CD4-positive, alpha-beta T cell (primary cell): ENCODE measurements around the gene AGAP1. TPM values are rescaled to one million over a fixed set of nuclear protein-coding genes. Genes with fewer than 3 reads are reported as not detected.

Source experiments
- ATAC-seq: fragments of 200-7000 bp; cut with Tn5 transposase; one replicate; pipeline ENCODE4 v1.10.0; 2022; ENCODE audit warnings: mild to moderate bottlenecking; ENCODE audit not compliant: poor library complexity
- CTCF ChIA-PET: fragments of 350-600 bp; sonication (Branson Sonifier 250); formaldehyde crosslinking; loops from one replicate; lab custom pipeline; 2021; ENCODE audit warnings: antibody characterized with exemption, inconsistent platforms; lab: Charles Lee
- POLR2A ChIA-PET: fragments of 350-600 bp; sonication (Branson Sonifier 250); formaldehyde crosslinking; loops from one replicate; lab custom pipeline; 2021; ENCODE audit warnings: antibody characterized with exemption, inconsistent platforms; lab: Charles Lee
- DNase-seq, 14 experiments: peaks; one replicate each; pipeline ENCODE4 v3.0.0-alpha.2; 2013 to 2020; ENCODE audit warnings: mixed read lengths in 2 of 14
- H3K27ac ChIP-seq, 2 donors: one replicate each; pipeline versions ENCODE4 v1.5.1 to v1.7.0; 2013; ENCODE audit warnings: low read length in 2 of 2, low read depth in 1 of 2, mild to moderate bottlenecking in 1 of 2
- H3K27me3 ChIP-seq, 2 experiments: 1 replicate in 1 of 2; 2 replicates in 1 of 2; pipeline versions ENCODE4 v1.6.1 to v1.7.0; 2013; ENCODE audit warnings: low read length in 2 of 2, control low read depth in 1 of 2, mild to moderate bottlenecking in 1 of 2, moderate library complexity in 1 of 2; ENCODE audit not compliant: insufficient read depth in 2 of 2, control insufficient read depth in 1 of 2
- H3K36me3 ChIP-seq: one replicate; pipeline ENCODE4 v1.6.1; 2013; ENCODE audit warnings: low read length, control low read depth; ENCODE audit not compliant: insufficient read depth
- H3K4me1 ChIP-seq: one replicate; pipeline ENCODE4 v1.6.1; 2013; ENCODE audit warnings: low read length, control low read depth; ENCODE audit not compliant: insufficient read depth
- H3K4me3 ChIP-seq: one replicate; pipeline ENCODE4 v1.5.1; 2013; ENCODE audit warnings: mild to moderate bottlenecking, low read length, moderate library complexity
- H3K9me3 ChIP-seq, 2 experiments: 1 replicate in 1 of 2; 2 replicates in 1 of 2; pipeline versions ENCODE4 v1.6.1 to v1.7.0; 2013; ENCODE audit warnings: low read length in 2 of 2, mild to moderate bottlenecking in 2 of 2, control low read depth in 1 of 2, moderate library complexity in 1 of 2; ENCODE audit not compliant: control insufficient read depth in 1 of 2, insufficient read depth in 1 of 2
- H3K27ac Mint-ChIP-seq: one replicate; pipeline ENCODE4 v1.8.0; 2020; ENCODE audit warnings: mixed read lengths
- H3K27me3 Mint-ChIP-seq: one replicate; pipeline ENCODE4 v1.8.0; 2021; ENCODE audit warnings: mixed read lengths
- H3K36me3 Mint-ChIP-seq: one replicate; pipeline ENCODE4 v1.8.0; 2021; ENCODE audit warnings: low read depth, mixed read lengths
- H3K4me1 Mint-ChIP-seq: one replicate; pipeline ENCODE4 v1.8.0; 2021; ENCODE audit warnings: low read depth, mixed read lengths
- H3K4me3 Mint-ChIP-seq: one replicate; pipeline ENCODE4 v1.8.0; 2020; ENCODE audit warnings: mild to moderate bottlenecking, mixed read lengths
- H3K9me3 Mint-ChIP-seq: one replicate; pipeline ENCODE4 v1.8.0; 2020; ENCODE audit warnings: mixed read lengths
- intact Hi-C, 2 experiments: fragments of 100-400 bp; cut with DNase I in 1 of 2; cut with micrococcal nuclease in 1 of 2; formaldehyde crosslinking; loops; one replicate each; pipeline versions ENCODE4 v1.15.1 to v1.9.0; 2023 to 2025; cut with DNase I, micrococcal nuclease
- total RNA-seq, 174 experiments: library from RNA in 2 of 174; stranded (reverse) in 2 of 174; gene quantifications; one replicate each; pipeline ENCODE4 v1.2.3 and lab custom pipeline; 2021 to 2026
- TF ChIP-seq, protein P1 (sequence below): fragments of 200-600 bp; IDR thresholded peaks from one replicate; pipeline ENCODE4 v1.8.0; 2022; ENCODE audit warnings: antibody characterized with exemption, mild to moderate bottlenecking

AGAP1 gene
- total RNA-seq, 2 experiments from 2014 or later, result 2.6 to 3.1 TPM

- Histone ChIP-seq H3K27me3 (no peaks in the 10 kb centered on the region), H3K36me3 (no peaks in the 10 kb centered on the region), H3K4me1 (no peaks in the 10 kb centered on the region), H3K4me3 (no peak overlapping the region), H3K9me3 (no peaks in the 10 kb centered on the region), H3K27ac (no peak overlapping the region)
- Mint-ChIP-seq H3K4me3 (no peak overlapping the region), H3K9me3 (no peaks in the 10 kb centered on the region), H3K36me3 (no peaks in the 10 kb centered on the region), H3K4me1 (no peaks in the 10 kb centered on the region), H3K27me3 (peaks cover 13% of the 10 kb centered on the region), H3K27ac (no peak overlapping the region)
- no peak for ATAC-seq
- POLR2A ChIA-PET, result no interaction called here
- intact Hi-C loops, result loop anchor here in 1 of 2 experiments (10.0 kb wide), 1 partner anchor 145 kb away; no protein-coding TSS in a partner anchor
- TF ChIP-seq, protein P1, sequence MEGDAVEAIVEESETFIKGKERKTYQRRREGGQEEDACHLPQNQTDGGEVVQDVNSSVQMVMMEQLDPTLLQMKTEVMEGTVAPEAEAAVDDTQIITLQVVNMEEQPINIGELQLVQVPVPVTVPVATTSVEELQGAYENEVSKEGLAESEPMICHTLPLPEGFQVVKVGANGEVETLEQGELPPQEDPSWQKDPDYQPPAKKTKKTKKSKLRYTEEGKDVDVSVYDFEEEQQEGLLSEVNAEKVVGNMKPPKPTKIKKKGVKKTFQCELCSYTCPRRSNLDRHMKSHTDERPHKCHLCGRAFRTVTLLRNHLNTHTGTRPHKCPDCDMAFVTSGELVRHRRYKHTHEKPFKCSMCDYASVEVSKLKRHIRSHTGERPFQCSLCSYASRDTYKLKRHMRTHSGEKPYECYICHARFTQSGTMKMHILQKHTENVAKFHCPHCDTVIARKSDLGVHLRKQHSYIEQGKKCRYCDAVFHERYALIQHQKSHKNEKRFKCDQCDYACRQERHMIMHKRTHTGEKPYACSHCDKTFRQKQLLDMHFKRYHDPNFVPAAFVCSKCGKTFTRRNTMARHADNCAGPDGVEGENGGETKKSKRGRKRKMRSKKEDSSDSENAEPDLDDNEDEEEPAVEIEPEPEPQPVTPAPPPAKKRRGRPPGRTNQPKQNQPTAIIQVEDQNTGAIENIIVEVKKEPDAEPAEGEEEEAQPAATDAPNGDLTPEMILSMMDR, result no peak
- CTCF ChIA-PET, result no interaction called here
- no peak for DNase-seq
These were observed 246.0 kb downstream of the AGAP1 start for GRCh38 chr2:235739704-235740415.

DNA sequence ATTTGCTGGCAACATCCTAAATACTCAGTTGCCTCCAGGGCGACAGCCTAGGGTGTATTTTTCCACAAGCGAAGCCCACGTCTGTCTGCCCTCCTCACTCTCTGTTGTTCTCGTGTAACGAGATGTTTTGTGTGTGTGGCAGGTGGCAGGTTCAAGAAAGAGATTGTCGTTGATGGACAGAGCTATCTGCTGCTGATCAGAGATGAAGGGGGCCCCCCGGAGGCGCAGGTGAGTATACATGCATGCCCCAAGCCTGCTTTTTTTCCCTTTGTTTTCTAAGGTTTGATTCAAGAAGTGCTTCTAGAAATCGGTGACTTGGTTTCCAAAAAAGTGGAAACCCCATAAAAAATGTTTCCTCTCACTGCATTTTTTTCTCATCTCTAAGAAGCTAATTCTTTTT, 247.0 kb downstream of the AGAP1 start:
- intact Hi-C loops, result loop anchor here in 1 of 2 experiments (10.0 kb wide), 1 partner anchor 146 kb away; no protein-coding TSS in a partner anchor
- Histone ChIP-seq H3K4me1 (no peaks in the 10 kb centered on the region), H3K27me3 (no peaks in the 10 kb centered on the region), H3K4me3 (no peak overlapping the region), H3K9me3 (no peaks in the 10 kb centered on the region), H3K27ac (no peak overlapping the region), H3K36me3 (no peaks in the 10 kb centered on the region)
- Mint-ChIP-seq H3K36me3 (no peaks in the 10 kb centered on the region), H3K27ac (no peak overlapping the region), H3K9me3 (no peaks in the 10 kb centered on the region), H3K27me3 (peaks cover 8% of the 10 kb centered on the region), H3K4me3 (no peak overlapping the region), H3K4me1 (no peaks in the 10 kb centered on the region)
- CTCF ChIA-PET, result no interaction called here
- POLR2A ChIA-PET, result no interaction called here
- TF ChIP-seq, protein P1, result no peak
- no peak for ATAC-seq
- DNase-seq, result peak in 1 of 14 experiments; percentile 10

DNA sequence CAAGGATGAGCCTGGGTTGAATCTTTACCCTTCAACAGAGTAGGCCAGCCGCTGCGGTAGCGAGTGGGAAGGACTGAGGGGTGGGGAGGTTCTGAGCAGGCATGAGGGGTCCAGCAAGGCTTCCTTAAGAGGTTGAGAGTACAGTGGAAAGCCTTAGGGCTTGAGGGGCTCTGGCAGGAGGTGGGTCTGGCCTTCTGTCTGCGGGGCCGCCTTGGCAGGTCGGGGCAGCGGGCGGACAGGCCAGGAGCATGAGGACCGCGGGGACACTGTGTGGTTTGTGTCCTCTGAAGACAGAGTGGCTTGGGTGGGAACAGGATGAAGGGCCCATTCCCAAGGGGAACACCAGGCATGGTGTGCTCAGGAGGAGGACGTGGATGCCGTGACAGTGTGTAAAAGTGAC, 250.3 kb downstream of the AGAP1 start:
- H3K9me3 Mint-ChIP-seq, result no peaks in the 10 kb centered on the region
- no peak overlapping the region for H3K27ac Mint-ChIP-seq
- no peaks in the 10 kb centered on the region for H3K4me1 Mint-ChIP-seq
- TF ChIP-seq, protein P1, result no peak
- Histone ChIP-seq H3K36me3 (no peaks in the 10 kb centered on the region), H3K27ac (no peak overlapping the region), H3K4me1 (peaks cover 4% of the 10 kb centered on the region), H3K27me3 (peaks cover 2 to 3% of the 10 kb centered on the region in 2 experiments), H3K9me3 (no peaks in the 10 kb centered on the region), H3K4me3 (no peak overlapping the region)
- POLR2A ChIA-PET, result no interaction called here
- DNase-seq (no peak), ATAC-seq (no peak)
- H3K36me3 Mint-ChIP-seq, result no peaks in the 10 kb centered on the region
- intact Hi-C loops, result loop anchor here in 1 of 2 experiments (10.0 kb wide), 1 partner anchor 149 kb away; no protein-coding TSS in a partner anchor
- no peak overlapping the region for H3K4me3 Mint-ChIP-seq
- CTCF ChIA-PET, result no interaction called here
- peaks cover 9% of the 10 kb centered on the region for H3K27me3 Mint-ChIP-seq
